IPS-20b (cell line): Measurements from ENCODE around the gene DNTT.

Experiments used
- H3K27ac ChIP-seq: one replicate; pipeline ENCODE4 v1.5.1; 2013; ENCODE audit warnings: low read length
- H3K27me3 ChIP-seq: 2 replicates; pipeline ENCODE4 v1.6.1; 2013; ENCODE audit warnings: mild to moderate bottlenecking, low read length, inconsistent platforms; ENCODE audit not compliant: insufficient read depth
- H3K36me3 ChIP-seq: 2 replicates; pipeline ENCODE4 v1.6.1; 2013; ENCODE audit warnings: low read depth, mild to moderate bottlenecking, inconsistent platforms, low read length, moderate library complexity; ENCODE audit not compliant: insufficient read depth
- H3K4me1 ChIP-seq: 2 replicates; pipeline ENCODE4 v1.6.1; 2013; ENCODE audit warnings: mild to moderate bottlenecking, control low read depth, inconsistent platforms, low read length, moderate library complexity; ENCODE audit not compliant: insufficient read depth
- H3K4me3 ChIP-seq: 2 replicates; pipeline ENCODE4 v1.5.1; 2013; ENCODE audit warnings: mild to moderate bottlenecking, low read length, inconsistent platforms
- H3K9ac ChIP-seq: 2 replicates; pipeline ENCODE4 v1.6.1; 2013; ENCODE audit warnings: low read depth, mild to moderate bottlenecking, inconsistent platforms, low read length, moderate library complexity
- H3K9me3 ChIP-seq: 2 replicates; pipeline ENCODE4 v1.6.1; 2013; ENCODE audit warnings: mild to moderate bottlenecking, low read depth, low read length, inconsistent platforms; ENCODE audit not compliant: insufficient read depth

The DNTT gene

GRCh38 chr10:96304230-96304629 lies at the start of gene DNTT:
Gene DNTT (plus strand): TSS chr10:96304434. CDS start chr10:96304498, 64 bp downstream.
- Histone ChIP-seq H3K9ac (no peak within 1 kb of the TSS), H3K4me3 (no peak within 1 kb of the TSS), H3K27me3 (no peaks in the 10 kb centered on the region), H3K4me1 (peaks cover 14% of the 10 kb centered on the region), H3K9me3 (no peaks in the 10 kb centered on the region), H3K27ac (no peak within 1 kb of the TSS), H3K36me3 (no peaks in the 10 kb centered on the region)

GRCh38 chr10:96254976-96255375 lies 49.3 kb upstream of the DNTT start:
- no peaks in the 10 kb centered on the region for H3K27me3 ChIP-seq
- no peak overlapping the region for H3K9ac ChIP-seq
- peaks cover 6% of the 10 kb centered on the region; the same call in 1 of the 2 replicates for H3K4me1 ChIP-seq
- no peak overlapping the region for H3K27ac ChIP-seq
- no peaks in the 10 kb centered on the region for H3K9me3 ChIP-seq
- H3K4me3 ChIP-seq = no peak overlapping the region
- H3K36me3 ChIP-seq = no peaks in the 10 kb centered on the region

- Histone ChIP-seq H3K4me1 (peaks cover 6% of the 10 kb centered on the region; the same call in 1 of the 2 replicates), H3K27me3 (no peaks in the 10 kb centered on the region), H3K4me3 (no peak overlapping the region), H3K36me3 (no peaks in the 10 kb centered on the region), H3K9ac (no peak overlapping the region), H3K27ac (no peak overlapping the region), H3K9me3 (no peaks in the 10 kb centered on the region)
These were observed 48.5 kb upstream of the DNTT start for GRCh38 chr10:96255549-96256333.

GRCh38 chr10:96257944-96258343 lies 46.3 kb upstream of the DNTT start:
- Histone ChIP-seq H3K4me3 (no peak overlapping the region), H3K36me3 (no peaks in the 10 kb centered on the region), H3K9me3 (no peaks in the 10 kb centered on the region), H3K9ac (no peak overlapping the region), H3K4me1 (peaks cover 6% of the 10 kb centered on the region; the same call in 1 of the 2 replicates), H3K27me3 (no peaks in the 10 kb centered on the region), H3K27ac (no peak overlapping the region)

GRCh38 chr10:96259150-96259549 lies 45.1 kb upstream of the DNTT start:
- Histone ChIP-seq H3K9ac (no peak overlapping the region), H3K27me3 (no peaks in the 10 kb centered on the region), H3K9me3 (no peaks in the 10 kb centered on the region), H3K36me3 (no peaks in the 10 kb centered on the region), H3K4me1 (peaks cover 11% of the 10 kb centered on the region; the same call in 1 of the 2 replicates), H3K4me3 (no peak overlapping the region), H3K27ac (no peak overlapping the region)

GRCh38 chr10:96260014-96260413 lies 44.2 kb upstream of the DNTT start:
- H3K27ac ChIP-seq = no peak overlapping the region
- peaks cover 11% of the 10 kb centered on the region; the same call in 1 of the 2 replicates for H3K4me1 ChIP-seq
- H3K4me3 ChIP-seq = no peak overlapping the region
- H3K9ac ChIP-seq = no peak overlapping the region
- H3K27me3 ChIP-seq = no peaks in the 10 kb centered on the region
- no peaks in the 10 kb centered on the region for H3K36me3 ChIP-seq
- H3K9me3 ChIP-seq = no peaks in the 10 kb centered on the region

- no peaks in the 10 kb centered on the region for H3K27me3 ChIP-seq
- H3K4me1 ChIP-seq = peaks cover 5% of the 10 kb centered on the region; the same call in 1 of the 2 replicates
- no peaks in the 10 kb centered on the region for H3K9me3 ChIP-seq
- no peak overlapping the region for H3K27ac ChIP-seq
- H3K9ac ChIP-seq = no peak overlapping the region
- no peak overlapping the region for H3K4me3 ChIP-seq
- no peaks in the 10 kb centered on the region for H3K36me3 ChIP-seq
These were observed 43.1 kb upstream of the DNTT start for GRCh38 chr10:96261132-96261531.

- H3K9ac ChIP-seq = no peak overlapping the region
- no peak overlapping the region for H3K27ac ChIP-seq
- peaks cover 5% of the 10 kb centered on the region; the same call in 1 of the 2 replicates for H3K4me1 ChIP-seq
- H3K27me3 ChIP-seq = no peaks in the 10 kb centered on the region
- H3K4me3 ChIP-seq = no peak overlapping the region
- H3K36me3 ChIP-seq = no peaks in the 10 kb centered on the region
- no peaks in the 10 kb centered on the region for H3K9me3 ChIP-seq
These were observed 42.3 kb upstream of the DNTT start for GRCh38 chr10:96261930-96262329.

GRCh38 chr10:96263176-96263575 lies 41.1 kb upstream of the DNTT start:
- H3K27me3 ChIP-seq = no peaks in the 10 kb centered on the region
- H3K4me3 ChIP-seq = no peak overlapping the region
- no peaks in the 10 kb centered on the region for H3K9me3 ChIP-seq
- no peak overlapping the region for H3K9ac ChIP-seq
- no peak overlapping the region for H3K27ac ChIP-seq
- H3K4me1 ChIP-seq = peaks cover 5% of the 10 kb centered on the region; the same call in 1 of the 2 replicates
- H3K36me3 ChIP-seq = no peaks in the 10 kb centered on the region

GRCh38 chr10:96263669-96264068 lies 40.6 kb upstream of the DNTT start:
- Histone ChIP-seq H3K4me3 (no peak overlapping the region), H3K36me3 (no peaks in the 10 kb centered on the region), H3K4me1 (peaks cover 5% of the 10 kb centered on the region; the same call in 1 of the 2 replicates), H3K9ac (no peak overlapping the region), H3K27ac (no peak overlapping the region), H3K27me3 (no peaks in the 10 kb centered on the region), H3K9me3 (no peaks in the 10 kb centered on the region)

- no peak overlapping the region for H3K4me3 ChIP-seq
- H3K36me3 ChIP-seq = no peaks in the 10 kb centered on the region
These were observed 39.3 kb upstream of the DNTT start for GRCh38 chr10:96264938-96265337.

GRCh38 chr10:96266118-96266770 lies 38.0 kb upstream of the DNTT start:
- no peak overlapping the region for H3K4me3 ChIP-seq
- no peak overlapping the region for H3K9ac ChIP-seq
- H3K4me1 ChIP-seq = peaks cover 5% of the 10 kb centered on the region; the same call in 1 of the 2 replicates
- H3K36me3 ChIP-seq = no peaks in the 10 kb centered on the region
- no peaks in the 10 kb centered on the region for H3K27me3 ChIP-seq
- no peaks in the 10 kb centered on the region for H3K9me3 ChIP-seq
- H3K27ac ChIP-seq = no peak overlapping the region

More at GRCh38 chr10:96264938-96265337, 39.3 kb upstream of the DNTT start:
- Histone ChIP-seq H3K4me1 (peaks cover 5% of the 10 kb centered on the region; the same call in 1 of the 2 replicates), H3K9ac (no peak overlapping the region), H3K27me3 (no peaks in the 10 kb centered on the region), H3K9me3 (no peaks in the 10 kb centered on the region), H3K27ac (no peak overlapping the region)
